GM12878 (cell line): ENCODE data around the gene CFAP92. TPM values are rescaled to one million over a fixed set of nuclear protein-coding genes. Genes with fewer than 3 reads are reported as not detected.

Source experiments
- ATAC-seq: fragments of 200-7000 bp; cut with Tn5 transposase; 3 replicates; pipeline ENCODE4 v1.9.1; 2020; ENCODE audit warnings: mild to moderate bottlenecking, moderate library complexity
- BruUV-seq: library from RNA; stranded (reverse); fragments of 400-500 nt; replicated peaks from 2 replicates; lab custom pipeline; 2021; lab: Mats Ljungman, UMichigan
- CTCF ChIA-PET: fragments of 300-600 bp; sonication (Branson Sonifier 250); formaldehyde crosslinking; extraction: SDS; loops from one replicate; lab custom pipeline; 2021; ENCODE audit warnings: inconsistent platforms; lab: Yijun Ruan, JAX
- POLR2A ChIA-PET: fragments of 350-600 bp; formaldehyde crosslinking; extraction: SDS; loops from one replicate; lab custom pipeline; 2021; ENCODE audit warnings: inconsistent platforms; lab: Charles Lee
- RAD21 ChIA-PET: fragments of 300-600 bp; sonication (Branson Sonifier 250); formaldehyde crosslinking; loops from one replicate; lab custom pipeline; 2023; ENCODE audit warnings: antibody characterized with exemption; ENCODE audit not compliant: unreplicated experiment; lab: Charles Lee
- SMC1A ChIA-PET: fragments of 300-600 bp; sonication (Branson Sonifier 250); formaldehyde crosslinking; loops from one replicate; lab custom pipeline; 2023; ENCODE audit not compliant: unreplicated experiment, uncharacterized antibody; lab: Charles Lee
- DNase-seq: peaks from one replicate; pipeline ENCODE4 v3.0.0-alpha.2; 2011; ENCODE audit warnings: low read depth, low spot score
- FAIRE-seq: peaks from 3 replicates; lab custom pipeline; 2011; peaks lifted over from hg19 to GRCh38; lab: Jason Lieb, UNC
- H2AFZ ChIP-seq: 2 replicates; pipeline ENCODE4 v1.6.0; 2011; ENCODE audit warnings: low read depth, low read length, control low read depth; ENCODE audit not compliant: control insufficient read depth
- H3K27ac ChIP-seq: 2 replicates; pipeline ENCODE4 v1.5.1; 2011; ENCODE audit warnings: control low read depth; ENCODE audit not compliant: control insufficient read depth, insufficient read depth
- H3K27me3 ChIP-seq, 2 experiments: replicated peaks in 1 of 2; 2 replicates each; pipeline versions ENCODE4 v1.6.0 to v1.6.1; 2011; ENCODE audit warnings: low read length in 1 of 2; ENCODE audit not compliant: control insufficient read depth in 2 of 2, insufficient read depth in 2 of 2
- H3K36me3 ChIP-seq, 2 experiments: 2 replicates each; pipeline ENCODE4 v1.5.1; 2011; ENCODE audit warnings: low read length in 1 of 2; ENCODE audit not compliant: control insufficient read depth in 2 of 2, insufficient read depth in 2 of 2
- H3K4me1 ChIP-seq: 2 replicates; pipeline ENCODE4 v1.6.1; 2011; ENCODE audit warnings: mild to moderate bottlenecking, low read length, moderate library complexity, mixed read lengths; ENCODE audit not compliant: control insufficient read depth, insufficient read depth
- H3K4me2 ChIP-seq: 2 replicates; pipeline ENCODE4 v1.6.0; 2011; ENCODE audit warnings: control low read depth; ENCODE audit not compliant: control insufficient read depth, insufficient read depth
- H3K4me3 ChIP-seq: fragments of 200-600 bp; sonication (generic); 2 replicates; pipeline ENCODE4 v1.5.1; 2016
- H3K79me2 ChIP-seq: 2 replicates; pipeline ENCODE4 v1.6.0; 2011; ENCODE audit warnings: low read length; ENCODE audit not compliant: control insufficient read depth, insufficient read depth
- H3K9ac ChIP-seq: 2 replicates; pipeline ENCODE4 v1.8.0; 2011; ENCODE audit warnings: low read length, control low read depth, mixed read lengths; ENCODE audit not compliant: control insufficient read depth, insufficient read depth
- H3K9me3 ChIP-seq: replicated peaks from 3 replicates; pipeline ENCODE4 v1.5.1; 2011; ENCODE audit warnings: mild to moderate bottlenecking, low read length; ENCODE audit not compliant: control insufficient read depth, insufficient read depth
- H4K20me1 ChIP-seq: 2 replicates; pipeline ENCODE4 v1.6.0; 2011; ENCODE audit not compliant: control insufficient read depth, insufficient read depth
- CTCF ChIP-seq, 3 experiments: IDR thresholded peaks in 2 of 3; conservative IDR thresholded peaks in 1 of 3; 2 replicates each; pipeline ENCODE4 v1.5.1; 2011; ENCODE audit warnings: low read depth in 3 of 3, low read length in 3 of 3, mild to moderate bottlenecking in 3 of 3, control low read depth in 2 of 3, moderate library complexity in 2 of 3, inconsistent platforms in 1 of 3, mixed read lengths in 1 of 3; ENCODE audit not compliant: control insufficient read depth in 2 of 3, insufficient read depth in 1 of 3; ENCODE audit errors: extremely low read depth in 1 of 3
- PML ChIP-seq: IDR thresholded peaks from 2 replicates; pipeline ENCODE4 v1.6.1; 2012; ENCODE audit warnings: low read length, inconsistent platforms
- RAD21 ChIP-seq: IDR thresholded peaks from 2 replicates; pipeline ENCODE4 v1.6.1; 2011; ENCODE audit warnings: mild to moderate bottlenecking, low read depth, low read length, moderate library complexity; ENCODE audit not compliant: insufficient read depth
- RUNX3 ChIP-seq: IDR thresholded peaks from 2 replicates; pipeline ENCODE4 v1.6.1; 2012; ENCODE audit warnings: low read length, inconsistent platforms
- SMC3 ChIP-seq: IDR thresholded peaks from 2 replicates; pipeline ENCODE4 v1.6.1; 2011; ENCODE audit warnings: low read length, improper control_type of control experiment, borderline replicate concordance
- USF1 ChIP-seq: IDR thresholded peaks from 2 replicates; pipeline ENCODE4 v1.6.1; 2011; ENCODE audit warnings: borderline replicate concordance, low read depth, mild to moderate bottlenecking, moderate library complexity, mixed read lengths, low read length; ENCODE audit not compliant: insufficient read depth; ENCODE audit errors: extremely low read length
- WGBS: methylation state at CpG from one replicate; pipeline ENCODE4 v1.1.6; 2016; ENCODE audit warnings: low lambda C conversion rate; ENCODE audit not compliant: insufficient replicate concordance, insufficient coverage; ENCODE audit errors: missing lambda C conversion rate; 5-methylcytosine and 5-hydroxymethylcytosine counted together
- in situ Hi-C: fragments of 300-500 bp; cut with MboI; formaldehyde crosslinking; loops from 9 replicates; pipeline ENCODE4 v1.14.3; 2018; ENCODE audit warnings: mixed read lengths
- intact Hi-C: fragments of 100-400 bp; cut with micrococcal nuclease; formaldehyde crosslinking; loops from one replicate; pipeline ENCODE4 v1.14.2; 2022; ENCODE audit not compliant: unreplicated experiment
- polyA plus RNA-seq, 11 experiments: library from polyadenylated mRNA; depleted of rRNA in 4 of 11; unstranded in 6 of 11; stranded (reverse) in 5 of 11; fragments of >200 nt; fragmentation: Nextera tagmentation in 4 of 11; fragmentation: Illumina TruSeq in 1 of 11; extraction: Ambion mirVana in 4 of 11; extraction: Trizol in 1 of 11; gene quantifications; 1 replicate in 1 of 11; 2 replicates in 10 of 11; pipeline versions ENCODE4 v1.2.1 to v1.2.3, GENCODE V29; 2011 to 2016; ENCODE audit warnings: inconsistent platforms in 2 of 11, missing spikeins in 2 of 11, low read depth in 1 of 11
- total RNA-seq, 4 experiments: library from RNA; depleted of rRNA in 3 of 4; stranded (reverse); fragments of >200 nt in 3 of 4; fragmentation: Illumina TruSeq in 1 of 4; extraction: Trizol in 1 of 4; gene quantifications; 2 replicates each; pipeline versions ENCODE4 v1.2.1 to v1.2.3, GENCODE V29; 2013 to 2021

CFAP92 gene
- total and polyA plus RNA-seq, 10 of the 15 experiments (the other 5 are each of a cell fraction or from before 2014, with no cell fraction given): 0.05 to 0.52 (median 0.14) TPM; not detected in 7

GRCh38 chr3:128875556-128876120 lies 118.2 kb downstream of the CFAP92 start:
- no peak overlapping the region for H3K27ac ChIP-seq
- no TSS peak for BruUV-seq
- CTCF ChIA-PET: interaction anchor here (0.6 to 1.6 kb wide), 16 partner anchors 8 to 371 kb away, joined by 3 to 8 read pairs (median 4); no protein-coding TSS in a partner anchor
- POLR2A ChIA-PET: interaction anchor here (0.5 to 0.8 kb wide), 2 partner anchors 62 to 141 kb away, joined by 3 to 9 read pairs; no protein-coding TSS in a partner anchor
- H3K9me3 ChIP-seq: no peaks in the 10 kb centered on the region
- H3K79me2 ChIP-seq: peaks cover 27% of the 10 kb centered on the region
- no peak overlapping the region for H3K9ac ChIP-seq
- peaks cover 15% of the 10 kb centered on the region for H3K4me1 ChIP-seq
- no peak overlapping the region for H2AFZ ChIP-seq
- FAIRE-seq (no peak), ATAC-seq (peak; percentile 73), DNase-seq (no peak)
- no peaks in the 10 kb centered on the region for H4K20me1 ChIP-seq
- no peak overlapping the region for H3K4me3 ChIP-seq
- intact Hi-C loops: loop anchor here (5.0 kb wide), 1 partner anchor 372 kb away; the partner anchor contains the start of gene COPG1
- no peak overlapping the region for H3K4me2 ChIP-seq
- in situ Hi-C loops: no loop called here
- no peaks in the 10 kb centered on the region for H3K27me3 ChIP-seq
- WGBS: 72% methylated on average over 12 of the region's 12 CpGs
- TF ChIP-seq RUNX3 (peak; percentile 54; the same call in 1 of the 2 replicates), USF1 (no peak), RAD21 (peak; percentile 48), SMC3 (peak; percentile 23; the same call in 1 of the 2 replicates), CTCF (IDR thresholded peaks at IDR 0.05 in 2 of 3, conservative IDR thresholded peaks at IDR 0.05 in 1 of 3; ENCODE audit: control insufficient read depth in 2 of 3, extremely low read depth in 1 of 3, insufficient read depth in 1 of 3, low read depth in 3 of 3, low read length in 3 of 3) (peak; percentile 68 to 80 (median 71)), PML (no peak)
- SMC1A ChIA-PET: interaction anchor here (0.7 to 1.1 kb wide), 4 partner anchors 71 to 364 kb away, joined by 3 to 6 read pairs (median 3); no protein-coding TSS in a partner anchor
- RAD21 ChIA-PET: interaction anchor here (0.6 to 2.0 kb wide), 3 partner anchors 94 to 370 kb away, joined by 3 to 7 read pairs (median 3); no protein-coding TSS in a partner anchor
- no peaks in the 10 kb centered on the region for H3K36me3 ChIP-seq
